Natural killer cell (primary cell): ENCODE data around the gene NUBPL. TPM values are rescaled to one million over a fixed set of nuclear protein-coding genes. Genes with fewer than 3 reads are reported as not detected.

Experiments
- ATAC-seq, 3 donors: fragments of 150-1000 bp in 2 of 3; fragments of 200-7000 bp in 1 of 3; cut with Tn5 transposase; 1 replicate in 1 of 3; 2 replicates in 2 of 3; pipeline ENCODE4 v1.10.0; 2021; ENCODE audit warnings: mild to moderate bottlenecking in 2 of 3, moderate library complexity in 2 of 3
- DNase-seq, 2 donors: peaks; one replicate each; pipeline versions ENCODE4 v3.0.0 to v3.0.0-alpha.2; 2013 to 2021; ENCODE audit warnings: mixed read lengths in 1 of 2
- H3K27ac ChIP-seq: one replicate; pipeline ENCODE4 v1.5.1; 2013; ENCODE audit warnings: mild to moderate bottlenecking, low read length
- H3K27me3 ChIP-seq: one replicate; pipeline ENCODE4 v1.6.1; 2013; ENCODE audit warnings: low read length; ENCODE audit not compliant: control insufficient read depth, insufficient read depth
- H3K36me3 ChIP-seq: one replicate; pipeline ENCODE4 v1.6.1; 2013; ENCODE audit warnings: low read length; ENCODE audit not compliant: control insufficient read depth, insufficient read depth
- H3K4me1 ChIP-seq: one replicate; pipeline ENCODE4 v1.6.1; 2013; ENCODE audit warnings: low read length; ENCODE audit not compliant: control insufficient read depth, insufficient read depth
- H3K4me3 ChIP-seq: one replicate; pipeline ENCODE4 v1.5.1; 2013; ENCODE audit warnings: low read length
- H3K9me3 ChIP-seq: one replicate; pipeline ENCODE4 v1.6.1; 2013; ENCODE audit warnings: low read length; ENCODE audit not compliant: control insufficient read depth, insufficient read depth
- H3K27ac Mint-ChIP-seq, 2 donors: one replicate each; pipeline ENCODE4 v1.8.0; 2022; ENCODE audit warnings: mild to moderate bottlenecking in 2 of 2, mixed read lengths in 2 of 2, moderate library complexity in 1 of 2
- H3K27me3 Mint-ChIP-seq, 2 donors: one replicate each; pipeline ENCODE4 v1.8.0; 2022; ENCODE audit warnings: low read depth in 2 of 2, mixed read lengths in 2 of 2
- H3K36me3 Mint-ChIP-seq: one replicate; pipeline ENCODE4 v1.8.0; 2022; ENCODE audit warnings: mixed read lengths
- H3K4me1 Mint-ChIP-seq, 2 donors: one replicate each; pipeline ENCODE4 v1.8.0; 2022; ENCODE audit warnings: mixed read lengths in 2 of 2
- H3K4me3 Mint-ChIP-seq: one replicate; pipeline ENCODE4 v1.8.0; 2022; ENCODE audit warnings: mild to moderate bottlenecking, moderate library complexity, mixed read lengths
- H3K9me3 Mint-ChIP-seq, 2 donors: one replicate each; pipeline ENCODE4 v1.8.0; 2022; ENCODE audit warnings: mixed read lengths in 2 of 2
- CTCF ChIP-seq: fragments of 200-600 bp; IDR thresholded peaks from one replicate; pipeline ENCODE4 v1.8.0; 2022; ENCODE audit warnings: antibody characterized with exemption
- WGBS: methylation state at CpG from one replicate; pipeline ENCODE4 v1.1.7; 2013; ENCODE audit warnings: missing lambda C conversion rate; ENCODE audit not compliant: insufficient coverage; 5-methylcytosine and 5-hydroxymethylcytosine counted together
- intact Hi-C: fragments of 100-400 bp; cut with micrococcal nuclease; formaldehyde crosslinking; loops from one replicate; pipeline ENCODE4 v1.14.2; 2022
- total RNA-seq, 4 donors: library from RNA; stranded (reverse); fragments of 120-200 nt in 1 of 4; gene quantifications; one replicate each; pipeline versions ENCODE4 v1.2.3 to v1.2.4, GENCODE V29; 2013 to 2022

Gene NUBPL
- total RNA-seq, 3 donors from 2014 or later (not counting 1 experiment from before 2014, with no cell fraction given): 7.1 to 8.5 (median 7.5) TPM

- ATAC-seq (no peak), DNase-seq (no peak)
- no peaks in the 10 kb centered on the region for H3K36me3 ChIP-seq
- H3K4me3 ChIP-seq: no peak overlapping the region
- no peak overlapping the region for H3K27ac ChIP-seq
- H3K4me1 ChIP-seq: no peaks in the 10 kb centered on the region
- WGBS: 96% methylated on average over 3 of the region's 5 CpGs
- H3K4me1 Mint-ChIP-seq: no peaks in the 10 kb centered on the region
- TF ChIP-seq CTCF: no peak
- H3K4me3 Mint-ChIP-seq: no peak overlapping the region
- no peaks in the 10 kb centered on the region for H3K9me3 ChIP-seq
- peaks cover 0 to 2% of the 10 kb centered on the region in 2 donors for H3K9me3 Mint-ChIP-seq
- no peaks in the 10 kb centered on the region for H3K27me3 Mint-ChIP-seq
- no peaks in the 10 kb centered on the region for H3K27me3 ChIP-seq
- no peak overlapping the region for H3K27ac Mint-ChIP-seq
- intact Hi-C loops: no loop called here
- H3K36me3 Mint-ChIP-seq: peaks cover 8% of the 10 kb centered on the region
Measured at GRCh38 chr14:31837031-31837430, 275.8 kb downstream of the NUBPL start.

- no peaks in the 10 kb centered on the region for H3K4me1 ChIP-seq
- no peaks in the 10 kb centered on the region for H3K27me3 Mint-ChIP-seq
- H3K36me3 Mint-ChIP-seq: peaks cover 16% of the 10 kb centered on the region
- no peak for TF ChIP-seq CTCF
- no peak overlapping the region for H3K4me3 ChIP-seq
- intact Hi-C loops: no loop called here
- peaks cover 0 to 2% of the 10 kb centered on the region in 2 donors for H3K9me3 Mint-ChIP-seq
- H3K4me3 Mint-ChIP-seq: no peak overlapping the region
- H3K36me3 ChIP-seq: no peaks in the 10 kb centered on the region
- WGBS: 92% methylated on average over 2 of the region's 2 CpGs
- ATAC-seq (no peak), DNase-seq (no peak)
- H3K27ac Mint-ChIP-seq: no peak overlapping the region
- no peak overlapping the region for H3K27ac ChIP-seq
- H3K27me3 ChIP-seq: no peaks in the 10 kb centered on the region
- H3K4me1 Mint-ChIP-seq: no peaks in the 10 kb centered on the region
- H3K9me3 ChIP-seq: no peaks in the 10 kb centered on the region
Measured at GRCh38 chr14:31842899-31843298, 281.7 kb downstream of the NUBPL start.

GRCh38 chr14:31843361-31844091 is 282.3 kb downstream of the NUBPL start:
- TF ChIP-seq CTCF: no peak
- Mint-ChIP-seq H3K36me3 (peaks cover 16% of the 10 kb centered on the region), H3K27ac (no peak overlapping the region), H3K27me3 (no peaks in the 10 kb centered on the region), H3K9me3 (peaks cover 0 to 2% of the 10 kb centered on the region in 2 donors), H3K4me1 (no peaks in the 10 kb centered on the region), H3K4me3 (no peak overlapping the region)
- DNase-seq (no peak), ATAC-seq (no peak)
- H3K27me3 ChIP-seq: no peaks in the 10 kb centered on the region
- WGBS: 80% methylated on average over 1 of the region's 1 CpG
- no peaks in the 10 kb centered on the region for H3K36me3 ChIP-seq
- no peak overlapping the region for H3K4me3 ChIP-seq
- H3K27ac ChIP-seq: no peak overlapping the region
- no peaks in the 10 kb centered on the region for H3K4me1 ChIP-seq
- intact Hi-C loops: no loop called here
- H3K9me3 ChIP-seq: no peaks in the 10 kb centered on the region
